MG63 (cell line): ENCODE measurements around the gene FSTL3. TPM values are rescaled to one million over a fixed set of nuclear protein-coding genes. Genes with fewer than 3 reads are reported as not detected.

ENCODE experiments used
- DNase-seq: peaks from one replicate; pipeline ENCODE4 v3.0.0-alpha.2; 2020
- H3K27me3 ChIP-seq: fragments of 250-450 bp; sonication (Bioruptor Pico); 2 replicates; pipeline ENCODE4 v1.5.1; 2020; ENCODE audit warnings: mild to moderate bottlenecking, moderate library complexity
- H3K36me3 ChIP-seq: fragments of 250-450 bp; sonication (Bioruptor Pico); 2 replicates; pipeline ENCODE4 v1.5.1; 2020; ENCODE audit warnings: mild to moderate bottlenecking, moderate library complexity
- H3K4me3 ChIP-seq: fragments of 250-450 bp; sonication (Bioruptor Pico); 2 replicates; pipeline ENCODE4 v1.5.1; 2020; ENCODE audit warnings: mild to moderate bottlenecking, moderate library complexity
- H3K9me3 ChIP-seq: fragments of 250-450 bp; sonication (Bioruptor Pico); 2 replicates; pipeline ENCODE4 v1.5.1; 2020; ENCODE audit warnings: mild to moderate bottlenecking, moderate library complexity
- total RNA-seq: library from RNA; depleted of rRNA; stranded (reverse); fragments of >200 nt; shearing (Covaris generic); gene quantifications from 2 replicates; pipeline ENCODE4 v1.2.3, GENCODE V29; 2014; ENCODE audit warnings: low replicate concordance; rRNA removed

The FSTL3 gene
- total RNA-seq, 1 experiment from 2014 or later: 25.0 TPM

DNA sequence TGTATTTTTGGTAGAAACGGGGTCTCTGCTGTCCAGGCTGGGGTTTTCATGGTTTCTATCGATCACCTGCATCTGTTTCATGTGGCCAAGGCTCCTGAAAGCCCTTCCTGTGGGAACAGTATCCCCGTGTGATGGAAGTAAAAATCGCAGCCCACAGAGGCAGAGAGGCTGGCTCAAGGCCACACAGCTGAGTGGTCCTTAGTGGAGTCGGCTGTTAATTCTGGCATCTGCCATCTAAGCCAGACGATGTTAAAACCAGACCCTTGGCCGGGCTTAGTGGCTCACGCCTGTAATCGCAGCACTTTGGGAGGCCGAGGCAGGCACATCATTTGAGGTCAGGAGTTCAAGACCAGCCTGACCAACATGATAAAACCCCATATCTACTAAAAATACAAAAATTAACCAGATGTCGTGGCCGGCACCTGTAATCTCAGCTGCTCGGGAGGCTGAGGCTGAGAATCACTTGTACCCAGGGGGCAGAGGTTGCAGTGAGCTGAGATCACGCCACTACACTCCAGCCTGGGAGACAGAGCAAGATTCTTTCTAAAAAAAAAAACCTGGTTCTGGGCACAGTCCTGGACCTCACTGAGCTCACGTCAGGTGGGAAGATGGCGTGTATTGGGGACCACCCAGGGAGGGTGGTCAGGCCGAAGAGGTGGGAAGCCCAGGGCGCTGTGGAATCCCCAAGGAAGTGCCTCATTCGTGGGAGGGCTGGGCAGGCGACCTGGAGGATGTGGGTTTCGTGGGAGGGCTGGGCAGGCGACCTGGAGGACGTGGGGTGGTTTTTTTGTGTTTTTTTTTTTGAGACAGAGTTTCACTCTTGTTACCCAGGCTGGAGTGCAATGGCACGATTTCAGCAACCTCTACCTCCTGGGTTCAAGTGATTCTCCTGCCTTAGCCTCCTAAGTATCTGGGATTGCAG lies 56.2 kb downstream of the FSTL3 start:
- H3K9me3 ChIP-seq: no peaks in the 10 kb centered on the region
- DNase-seq: no peak
- H3K27me3 ChIP-seq: no peaks in the 10 kb centered on the region
- no peak overlapping the region for H3K4me3 ChIP-seq
- H3K36me3 ChIP-seq: no peaks in the 10 kb centered on the region

Other genes with a start within 250 kb of the FSTL3 start
- not detected in 2 replicates for gene SHC2, start 215.4 kb upstream of the FSTL3 start, total RNA-seq
- not detected in 2 replicates for gene MADCAM1, start 179.9 kb upstream of the FSTL3 start, total RNA-seq
- gene TPGS1, start 168.9 kb upstream of the FSTL3 start, total RNA-seq: 22.6 and 27.7 TPM in 2 replicates
- gene CDC34, start 144.6 kb upstream of the FSTL3 start, total RNA-seq: 46.3 and 76.3 TPM in 2 replicates
- gene GZMM, start 132.3 kb upstream of the FSTL3 start, total RNA-seq: not detected in 2 replicates
- gene BSG, start 103.8 kb upstream of the FSTL3 start, total RNA-seq: 222 and 323 TPM in 2 replicates
- gene HCN2, start 86.5 kb upstream of the FSTL3 start, total RNA-seq: 0.46 TPM in 1 of 2 replicates, not detected in the other
- gene POLRMT, start 42.9 kb upstream of the FSTL3 start, total RNA-seq: 20.1 and 33.2 TPM in 2 replicates
- gene FGF22, start 36.5 kb upstream of the FSTL3 start, total RNA-seq: not detected in 2 replicates
- gene RNF126, start 13.2 kb upstream of the FSTL3 start, total RNA-seq: 22.0 and 23.5 TPM in 2 replicates
- not detected in 2 replicates for gene PRSS57, start 19.1 kb downstream of the FSTL3 start, total RNA-seq
- gene PALM, start 32.5 kb downstream of the FSTL3 start, total RNA-seq: 9.3 and 10.5 TPM in 2 replicates
- not detected in 2 replicates for gene MISP, start 74.7 kb downstream of the FSTL3 start, total RNA-seq
- 197 and 260 TPM in 2 replicates for gene PTBP1, start 121.1 kb downstream of the FSTL3 start, total RNA-seq
- gene PLPPR3, start 145.6 kb downstream of the FSTL3 start, total RNA-seq: not detected in 2 replicates
- not detected in 2 replicates for gene AZU1, start 151.4 kb downstream of the FSTL3 start, total RNA-seq
- gene PRTN3, start 164.6 kb downstream of the FSTL3 start, total RNA-seq: not detected in 2 replicates
- not detected in 2 replicates for gene ELANE, start 175.9 kb downstream of the FSTL3 start, total RNA-seq
- 2.8 TPM in 1 of 2 replicates, not detected in the other for gene CFD, start 183.3 kb downstream of the FSTL3 start, total RNA-seq
- 18.1 and 20.4 TPM in 2 replicates for gene MED16, start 216.8 kb downstream of the FSTL3 start, total RNA-seq
- not detected in 2 replicates for gene RNU6-9, start 217.1 kb downstream of the FSTL3 start, total RNA-seq
- 6.4 and 9.5 TPM in 2 replicates for gene R3HDM4, start 236.8 kb downstream of the FSTL3 start, total RNA-seq
- gene KISS1R, start 240.9 kb downstream of the FSTL3 start, total RNA-seq: not detected in 2 replicates
- gene ARID3A, start 249.6 kb downstream of the FSTL3 start, total RNA-seq: 1.0 and 6.6 TPM in 2 replicates